ENCODE results near the gene CACNA1S.

DNA sequence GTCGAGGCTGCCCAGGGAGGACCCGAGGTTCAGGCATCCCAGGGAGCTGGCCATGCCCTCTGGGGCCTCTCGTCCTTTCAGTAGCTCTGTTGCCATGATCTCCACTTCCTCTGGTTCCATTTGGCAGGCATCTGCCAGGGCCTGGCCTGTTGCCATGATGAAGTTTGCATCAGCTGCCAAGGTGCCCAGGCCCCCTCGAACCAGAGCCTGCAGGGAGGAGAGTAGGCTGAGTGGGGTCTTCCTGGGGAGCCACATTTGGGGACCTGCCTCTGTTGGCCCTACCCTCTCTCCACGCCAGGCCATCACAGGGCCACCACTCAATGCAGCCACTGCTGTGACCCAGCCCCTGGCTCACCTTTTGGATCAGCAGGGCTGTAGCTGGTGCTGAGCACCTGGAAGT is 72.3 kb downstream of the CACNA1S start:
- TF ChIP-seq, protein P1, sequence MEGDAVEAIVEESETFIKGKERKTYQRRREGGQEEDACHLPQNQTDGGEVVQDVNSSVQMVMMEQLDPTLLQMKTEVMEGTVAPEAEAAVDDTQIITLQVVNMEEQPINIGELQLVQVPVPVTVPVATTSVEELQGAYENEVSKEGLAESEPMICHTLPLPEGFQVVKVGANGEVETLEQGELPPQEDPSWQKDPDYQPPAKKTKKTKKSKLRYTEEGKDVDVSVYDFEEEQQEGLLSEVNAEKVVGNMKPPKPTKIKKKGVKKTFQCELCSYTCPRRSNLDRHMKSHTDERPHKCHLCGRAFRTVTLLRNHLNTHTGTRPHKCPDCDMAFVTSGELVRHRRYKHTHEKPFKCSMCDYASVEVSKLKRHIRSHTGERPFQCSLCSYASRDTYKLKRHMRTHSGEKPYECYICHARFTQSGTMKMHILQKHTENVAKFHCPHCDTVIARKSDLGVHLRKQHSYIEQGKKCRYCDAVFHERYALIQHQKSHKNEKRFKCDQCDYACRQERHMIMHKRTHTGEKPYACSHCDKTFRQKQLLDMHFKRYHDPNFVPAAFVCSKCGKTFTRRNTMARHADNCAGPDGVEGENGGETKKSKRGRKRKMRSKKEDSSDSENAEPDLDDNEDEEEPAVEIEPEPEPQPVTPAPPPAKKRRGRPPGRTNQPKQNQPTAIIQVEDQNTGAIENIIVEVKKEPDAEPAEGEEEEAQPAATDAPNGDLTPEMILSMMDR (conservative IDR thresholded peaks at IDR 0.05; ENCODE audit: low read depth, low read length): no peak
- TF ChIP-seq EZH2 (IDR thresholded peaks at IDR 0.05; ENCODE audit: borderline replicate concordance, low read depth, low read length, poor library complexity, severe bottlenecking): no peak

Measured in A673 (cell line).